ENCODE data around the gene PCBP4.

The PCBP4 gene

DNA sequence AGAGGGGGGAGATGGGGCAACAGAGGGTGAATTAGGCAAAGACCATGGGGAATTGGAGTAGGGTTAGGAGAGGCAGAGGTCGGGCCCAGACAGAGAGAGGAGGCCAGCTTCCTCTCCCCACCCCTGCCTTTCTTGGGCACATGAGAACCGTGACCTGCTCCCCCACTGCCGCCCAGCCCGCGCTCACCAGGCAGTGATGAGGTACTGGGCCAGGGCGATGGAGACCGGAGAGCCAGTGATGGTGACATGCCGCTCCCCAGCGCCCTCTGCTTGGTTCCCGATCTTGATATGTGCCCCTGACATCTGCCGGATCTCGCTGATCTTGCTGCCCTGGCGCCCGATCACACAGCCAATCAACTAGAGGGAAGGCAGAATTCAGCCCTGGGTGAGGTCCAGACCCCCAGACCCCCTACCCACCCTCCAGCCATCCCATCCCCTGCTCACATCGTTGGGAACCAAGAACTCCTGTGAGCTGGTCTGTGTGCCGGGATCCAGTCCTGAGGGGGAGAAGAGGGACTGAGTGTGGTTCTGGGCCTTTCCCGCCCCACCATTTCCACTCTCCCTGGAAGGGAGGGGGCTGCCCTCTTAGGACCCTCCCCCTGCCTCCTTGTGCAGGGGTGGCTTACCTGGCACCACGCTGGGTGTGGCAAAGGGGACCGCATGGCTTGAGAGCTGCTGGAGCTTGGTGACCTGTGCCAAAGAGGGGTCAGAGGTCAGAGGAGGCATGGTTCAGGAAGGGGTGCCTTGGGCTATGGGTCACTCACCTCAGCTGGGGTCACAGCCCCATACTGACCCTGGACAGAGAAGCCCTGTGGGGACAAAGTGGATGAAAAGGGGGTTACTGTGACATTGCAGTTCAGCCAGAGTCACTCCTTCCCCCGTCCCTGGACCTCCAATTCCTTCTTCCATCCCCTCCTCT is 8.4 kb downstream of the PCBP4 start:
- no peak for TF ChIP-seq POLR2AphosphoS5 (IDR thresholded peaks at IDR 0.05; ENCODE audit: low read depth, low read length)
- TF ChIP-seq POLR2A (IDR thresholded peaks at IDR 0.05; ENCODE audit: low read depth, low read length), result no peak
- no peak for TF ChIP-seq TAF1 (IDR thresholded peaks at IDR 0.05; ENCODE audit: borderline replicate concordance, low read depth, low read length)
- FAIRE-seq (no peak), DNase-seq (ENCODE audit: insufficient read length) (no peak)

DNA sequence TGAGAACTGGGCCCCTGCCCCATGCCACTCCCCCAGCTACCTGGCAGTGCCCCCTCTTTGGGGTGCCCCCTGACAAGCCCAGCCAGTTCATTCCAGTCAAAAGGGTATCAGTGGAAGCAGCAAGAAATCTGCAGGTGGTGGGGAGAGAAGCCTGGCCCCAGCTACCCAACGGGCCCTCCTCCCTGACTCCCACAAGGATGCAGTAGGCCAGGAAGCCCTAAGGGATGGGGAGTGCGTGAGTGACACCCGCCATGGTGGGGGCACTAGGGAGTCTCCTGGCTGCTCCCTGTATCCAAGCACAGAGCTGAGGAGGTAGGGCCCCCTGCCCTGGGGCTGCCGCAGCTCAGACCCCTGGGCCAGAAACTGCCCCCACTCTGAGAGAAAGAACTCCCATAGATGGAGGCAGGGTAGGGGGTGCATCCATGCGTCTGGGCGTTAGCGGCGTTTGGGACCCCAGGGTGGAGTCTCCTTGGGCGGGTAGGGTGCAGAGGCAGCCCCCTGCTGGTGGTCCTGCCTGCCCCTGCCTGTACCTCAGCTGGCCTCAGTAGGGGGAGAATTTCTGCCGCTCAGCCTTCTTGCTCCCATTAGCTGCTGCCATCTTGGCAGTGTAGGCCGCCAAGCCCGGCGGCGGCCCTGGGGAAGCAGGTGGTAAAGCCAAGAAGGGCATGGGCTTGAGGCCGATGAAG is 9.6 kb downstream of the PCBP4 start:
- no peak for DNase-seq (ENCODE audit: insufficient read length)
- FAIRE-seq, result no peak

DNA sequence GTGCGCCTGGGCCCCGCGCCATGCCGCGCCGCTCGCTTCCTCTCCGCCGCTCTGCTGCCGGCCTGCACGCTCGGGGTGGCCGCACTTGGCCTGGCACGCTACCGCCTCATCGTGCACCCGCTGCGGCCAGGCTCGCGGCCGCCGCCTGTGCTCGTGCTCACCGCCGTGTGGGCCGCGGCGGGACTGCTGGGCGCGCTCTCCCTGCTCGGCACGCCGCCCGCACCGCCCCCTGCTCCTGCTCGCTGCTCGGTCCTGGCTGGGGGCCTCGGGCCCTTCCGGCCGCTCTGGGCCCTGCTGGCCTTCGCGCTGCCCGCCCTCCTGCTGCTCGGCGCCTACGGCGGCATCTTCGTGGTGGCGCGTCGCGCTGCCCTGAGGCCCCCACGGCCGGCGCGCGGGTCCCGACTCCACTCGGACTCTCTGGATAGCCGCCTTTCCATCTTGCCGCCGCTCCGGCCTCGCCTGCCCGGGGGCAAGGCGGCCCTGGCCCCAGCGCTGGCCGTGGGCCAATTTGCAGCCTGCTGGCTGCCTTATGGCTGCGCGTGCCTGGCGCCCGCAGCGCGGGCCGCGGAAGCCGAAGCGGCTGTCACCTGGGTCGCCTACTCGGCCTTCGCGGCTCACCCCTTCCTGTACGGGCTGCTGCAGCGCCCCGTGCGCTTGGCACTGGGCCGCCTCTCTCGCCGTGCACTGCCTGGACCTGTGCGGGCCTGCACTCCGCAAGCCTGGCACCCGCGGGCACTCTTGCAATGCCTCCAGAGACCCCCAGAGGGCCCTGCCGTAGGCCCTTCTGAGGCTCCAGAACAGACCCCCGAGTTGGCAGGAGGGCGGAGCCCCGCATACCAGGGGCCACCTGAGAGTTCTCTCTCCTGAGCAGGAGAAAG is 11.1 kb downstream of the PCBP4 start:
- FAIRE-seq (no peak), DNase-seq (ENCODE audit: insufficient read length) (no peak)
- TF ChIP-seq TAF1 (IDR thresholded peaks at IDR 0.05; ENCODE audit: borderline replicate concordance, low read depth, low read length), result no peak
- no peak for TF ChIP-seq POLR2A (IDR thresholded peaks at IDR 0.05; ENCODE audit: low read depth, low read length)
- TF ChIP-seq POLR2AphosphoS5 (IDR thresholded peaks at IDR 0.05; ENCODE audit: low read depth, low read length), result no peak

More for the DNA sequence above, 9.6 kb downstream of the PCBP4 start:
- TF ChIP-seq TAF1 (IDR thresholded peaks at IDR 0.05; ENCODE audit: borderline replicate concordance, low read depth, low read length), result no peak

DNA sequence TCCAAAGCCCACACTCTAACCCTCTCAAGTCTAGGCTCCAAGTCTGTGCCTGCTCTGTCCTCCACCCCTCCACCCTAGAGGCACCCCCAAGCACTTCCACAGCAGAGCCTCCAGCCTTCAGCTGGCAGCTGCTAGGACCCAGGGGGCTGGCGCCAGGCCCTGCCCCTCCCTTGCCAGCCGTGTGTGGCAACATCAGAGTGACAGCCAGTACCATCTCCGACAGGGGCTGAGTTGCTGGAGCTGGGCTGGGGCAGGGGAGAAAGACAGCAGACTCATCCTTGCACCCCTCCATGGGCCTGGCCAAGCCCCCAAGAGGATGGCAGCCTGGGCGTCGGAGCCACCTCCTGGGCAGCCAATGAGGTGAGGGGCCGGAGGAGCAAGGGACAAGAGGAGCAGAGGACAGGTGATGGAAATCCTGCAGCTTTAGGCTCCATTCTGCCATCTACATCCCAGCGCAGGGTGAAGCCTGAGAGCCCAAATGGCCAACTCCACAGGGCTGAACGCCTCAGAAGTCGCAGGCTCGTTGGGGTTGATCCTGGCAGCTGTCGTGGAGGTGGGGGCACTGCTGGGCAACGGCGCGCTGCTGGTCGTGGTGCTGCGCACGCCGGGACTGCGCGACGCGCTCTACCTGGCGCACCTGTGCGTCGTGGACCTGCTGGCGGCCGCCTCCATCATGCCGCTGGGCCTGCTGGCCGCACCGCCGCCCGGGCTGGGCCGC is 11.9 kb downstream of the PCBP4 start, which contains the start of gene GPR62:
Gene GPR62 (plus strand): TSS at position 207 of the 718 bp plus-strand sequence. CDS start 272 bp downstream, at position 479.
- FAIRE-seq (no peak), DNase-seq (ENCODE audit: insufficient read length) (no peak)
- TF ChIP-seq TAF1 (IDR thresholded peaks at IDR 0.05; ENCODE audit: borderline replicate concordance, low read depth, low read length), result no peak
- no peak for TF ChIP-seq POLR2AphosphoS5 (IDR thresholded peaks at IDR 0.05; ENCODE audit: low read depth, low read length)

DNA sequence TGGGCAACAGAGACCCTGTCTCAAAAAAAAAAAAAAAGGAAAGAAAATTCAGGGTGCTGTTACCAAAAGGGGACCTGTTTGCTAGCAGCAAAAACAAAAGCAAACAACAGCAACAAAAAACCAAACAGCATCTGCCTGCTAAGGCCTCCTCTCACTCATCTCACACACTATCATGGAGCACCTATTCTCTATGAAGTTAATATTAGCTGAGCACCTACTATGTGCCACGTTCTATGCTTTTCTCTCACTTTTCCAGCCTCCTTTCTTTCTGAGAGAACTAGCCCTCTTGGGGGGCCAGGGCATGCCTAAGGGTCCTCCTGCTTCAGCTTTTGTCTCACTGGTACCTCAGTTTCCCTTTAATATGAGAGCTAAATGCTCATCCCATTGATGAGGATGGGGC is 12.5 kb downstream of the PCBP4 start:
- no peak for DNase-seq (ENCODE audit: insufficient read length)
- no peak for FAIRE-seq
- no peak for TF ChIP-seq POLR2A (IDR thresholded peaks at IDR 0.05; ENCODE audit: low read depth, low read length)
- TF ChIP-seq POLR2AphosphoS5 (IDR thresholded peaks at IDR 0.05; ENCODE audit: low read depth, low read length), result no peak

DNA sequence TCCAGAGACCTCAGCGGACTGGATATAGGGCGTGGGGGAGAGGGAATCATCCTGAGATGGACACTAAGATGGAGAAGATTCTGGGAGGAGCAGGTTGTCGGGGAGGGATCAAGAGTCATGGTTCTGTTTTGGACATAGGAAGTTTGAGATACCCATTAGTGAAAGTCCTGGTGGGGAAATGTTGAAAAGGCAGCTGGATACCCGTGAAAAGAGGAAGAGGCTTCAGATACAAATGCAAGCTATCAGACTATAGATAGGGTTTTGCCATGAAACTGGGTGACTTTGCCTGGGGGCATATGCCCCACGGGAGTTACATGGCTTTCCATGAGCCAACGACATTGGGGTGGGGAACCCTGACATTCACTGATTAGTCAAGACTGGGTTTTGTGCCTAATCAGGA is 13.1 kb downstream of the PCBP4 start:
- no peak for FAIRE-seq
- no peak for DNase-seq (ENCODE audit: insufficient read length)
- TF ChIP-seq TAF1 (IDR thresholded peaks at IDR 0.05; ENCODE audit: borderline replicate concordance, low read depth, low read length) (no peak), POLR2A (IDR thresholded peaks at IDR 0.05; ENCODE audit: low read depth, low read length) (no peak), POLR2AphosphoS5 (IDR thresholded peaks at IDR 0.05; ENCODE audit: low read depth, low read length) (no peak)

DNA sequence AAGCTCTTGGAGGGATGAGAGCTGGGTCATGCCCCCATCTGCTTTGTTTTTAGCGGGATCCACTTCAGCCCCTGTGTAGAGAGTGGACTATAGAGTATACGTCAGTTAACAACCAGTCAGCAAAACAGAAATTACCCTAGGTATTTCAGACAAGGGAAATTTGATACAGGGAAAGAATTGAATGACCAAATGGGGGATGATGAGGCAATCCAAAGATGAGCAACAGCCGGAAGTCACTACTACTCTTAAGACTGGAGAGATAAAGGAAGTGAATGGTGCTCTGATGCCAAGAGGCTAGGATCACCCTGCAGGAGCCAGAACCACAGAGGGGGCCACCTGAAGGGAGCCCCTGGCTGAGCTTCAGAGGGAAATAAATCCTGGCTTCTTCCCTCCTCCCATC is 13.8 kb downstream of the PCBP4 start:
- TF ChIP-seq TAF1 (IDR thresholded peaks at IDR 0.05; ENCODE audit: borderline replicate concordance, low read depth, low read length) (no peak), POLR2AphosphoS5 (IDR thresholded peaks at IDR 0.05; ENCODE audit: low read depth, low read length) (no peak), POLR2A (IDR thresholded peaks at IDR 0.05; ENCODE audit: low read depth, low read length) (no peak)
- DNase-seq (ENCODE audit: insufficient read length), result no peak
- FAIRE-seq, result no peak

DNA sequence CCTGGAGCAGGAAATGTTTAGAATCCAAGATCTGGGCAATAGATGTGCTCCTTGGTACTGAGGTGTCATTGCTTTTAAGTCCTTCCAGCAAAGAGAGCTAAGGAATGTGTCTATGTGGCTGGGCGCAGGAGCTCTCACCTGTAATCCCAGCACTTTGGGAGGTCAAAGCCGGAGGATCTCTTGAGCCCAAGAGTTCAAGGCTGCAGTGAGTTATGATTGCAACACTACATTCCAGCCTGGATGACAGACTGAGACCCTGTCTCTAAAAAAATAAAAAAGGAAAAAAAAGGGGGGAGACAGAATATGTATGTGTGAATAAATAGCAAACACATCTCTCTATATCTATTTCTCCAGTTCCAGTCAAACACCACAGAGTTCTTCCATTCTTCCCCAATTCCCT is 16.4 kb downstream of the PCBP4 start:
- TF ChIP-seq POLR2AphosphoS5 (IDR thresholded peaks at IDR 0.05; ENCODE audit: low read depth, low read length), result no peak
- no peak for TF ChIP-seq POLR2A (IDR thresholded peaks at IDR 0.05; ENCODE audit: low read depth, low read length)
- no peak for TF ChIP-seq TAF1 (IDR thresholded peaks at IDR 0.05; ENCODE audit: borderline replicate concordance, low read depth, low read length)
- no peak for FAIRE-seq
- no peak for DNase-seq (ENCODE audit: insufficient read length)

DNA sequence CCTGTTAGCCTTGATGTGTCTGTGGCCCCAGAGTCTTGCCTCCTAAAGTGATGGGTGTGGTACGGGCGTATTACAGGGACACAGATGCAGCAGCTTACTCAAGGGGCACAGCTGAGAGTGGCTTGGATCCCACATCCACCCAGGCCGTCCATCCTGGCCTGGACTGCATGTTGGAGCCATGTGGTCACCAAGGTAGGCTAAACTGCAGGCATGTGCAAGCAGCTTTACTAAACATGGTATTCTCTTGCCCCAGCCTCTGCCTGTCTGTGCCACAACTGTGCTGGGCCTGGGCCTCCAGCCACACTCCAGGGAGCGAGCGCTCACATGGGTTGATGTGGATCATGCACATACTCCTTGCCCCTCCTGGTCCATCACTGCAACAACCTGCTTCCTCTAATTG is 18.1 kb downstream of the PCBP4 start:
- DNase-seq (ENCODE audit: insufficient read length) (no peak), FAIRE-seq (no peak)
- TF ChIP-seq POLR2AphosphoS5 (IDR thresholded peaks at IDR 0.05; ENCODE audit: low read depth, low read length) (no peak), TAF1 (IDR thresholded peaks at IDR 0.05; ENCODE audit: borderline replicate concordance, low read depth, low read length) (no peak), POLR2A (IDR thresholded peaks at IDR 0.05; ENCODE audit: low read depth, low read length) (no peak)

DNA sequence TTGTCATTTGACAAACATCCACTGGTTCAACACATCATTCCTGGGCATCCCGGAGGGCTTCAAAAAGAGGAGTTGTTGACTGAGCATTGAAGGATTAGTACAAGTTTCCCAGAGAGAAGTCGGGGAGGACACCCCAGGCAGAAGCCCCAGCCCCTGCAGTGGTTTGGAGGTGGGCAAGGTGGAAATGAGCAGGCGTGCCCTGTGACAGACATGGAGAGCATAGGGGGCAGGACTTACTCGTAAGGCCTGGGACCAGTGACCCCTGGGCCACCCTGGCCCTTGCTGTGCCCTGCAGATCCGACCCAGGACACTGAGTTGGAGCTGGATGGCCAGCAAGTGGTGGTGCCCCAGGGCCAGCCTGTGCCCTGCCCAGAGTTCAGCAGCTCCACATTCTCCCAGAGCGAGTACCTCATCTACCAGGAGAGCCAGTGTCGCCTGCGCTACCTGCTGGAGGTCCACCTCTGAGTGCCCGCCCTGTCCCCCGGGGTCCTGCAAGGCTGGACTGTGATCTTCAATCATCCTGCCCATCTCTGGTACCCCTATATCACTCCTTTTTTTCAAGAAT is 19.2 kb downstream of the PCBP4 start:
- TF ChIP-seq TAF1 (IDR thresholded peaks at IDR 0.05; ENCODE audit: borderline replicate concordance, low read depth, low read length) (no peak), POLR2A (IDR thresholded peaks at IDR 0.05; ENCODE audit: low read depth, low read length) (no peak)
- DNase-seq (ENCODE audit: insufficient read length) (no peak), FAIRE-seq (no peak)
